Choroid plexus epithelial cell (primary cell): Measurements from ENCODE around the gene SF3B6.

Source experiments
- DNase-seq: peaks from one replicate; pipeline ENCODE4 v3.0.0-alpha.2; 2010; ENCODE audit warnings: low read depth
- H3K4me3 ChIP-seq: 2 replicates; pipeline ENCODE4 v1.5.1; 2011; ENCODE audit warnings: low read depth, mild to moderate bottlenecking, control low read depth, low read length, moderate library complexity
- CTCF ChIP-seq: conservative IDR thresholded peaks from 2 replicates; pipeline ENCODE4 v1.5.1; 2011; ENCODE audit warnings: low read depth, mild to moderate bottlenecking, control low read depth, inconsistent platforms, low read length, moderate library complexity

The SF3B6 gene

GRCh38 chr2:24017711-24018110, 58.4 kb downstream of the SF3B6 start:
- no peak for DNase-seq
- no peak overlapping the region for H3K4me3 ChIP-seq
- TF ChIP-seq CTCF, result no peak
